OCI-LY1 (cell line): ENCODE results near the gene SORBS2.

Source experiments
- H2AFZ ChIP-seq: fragments of 200-600 bp; sonication (generic), shearing (Covaris generic); 2 replicates; pipeline ENCODE4 v1.6.0; 2014; ENCODE audit warnings: antibody characterized with exemption, mild to moderate bottlenecking, low read length
- H3F3A ChIP-seq: fragments of 200-600 bp; sonication (generic), shearing (Covaris generic); 2 replicates; pipeline ENCODE4 v1.6.0; 2014; ENCODE audit warnings: mild to moderate bottlenecking, antibody characterized with exemption, low read length, moderate library complexity; ENCODE audit not compliant: insufficient read depth
- H3K27ac ChIP-seq: fragments of 200-600 bp; sonication (generic); 2 replicates; pipeline ENCODE4 v1.5.1; 2014; ENCODE audit warnings: low read length, mixed run types, mild to moderate bottlenecking, low read depth; ENCODE audit not compliant: poor library complexity, severe bottlenecking
- H3K27me3 ChIP-seq: fragments of 200-600 bp; sonication (generic); 2 replicates; pipeline ENCODE4 v1.6.0; 2014; ENCODE audit warnings: antibody characterized with exemption, mild to moderate bottlenecking, low read length, moderate library complexity; ENCODE audit not compliant: insufficient read depth
- H3K36me3 ChIP-seq: fragments of 200-600 bp; sonication (generic); 2 replicates; pipeline ENCODE4 v1.6.1; 2014; ENCODE audit warnings: mild to moderate bottlenecking, antibody characterized with exemption, low read length, moderate library complexity, mixed read lengths; ENCODE audit not compliant: insufficient read depth
- H3K4me1 ChIP-seq: fragments of 200-600 bp; sonication (generic); 2 replicates; pipeline ENCODE4 v1.5.1; 2014; ENCODE audit warnings: mild to moderate bottlenecking, low read length, moderate library complexity; ENCODE audit not compliant: insufficient read depth, severe bottlenecking
- H3K4me2 ChIP-seq: fragments of 200-600 bp; sonication (generic), shearing (Covaris generic); 2 replicates; pipeline ENCODE4 v1.6.1; 2014; ENCODE audit warnings: low read length
- H3K4me3 ChIP-seq: fragments of 200-600 bp; sonication (generic); 2 replicates; pipeline ENCODE4 v1.5.1; 2014; ENCODE audit warnings: low read length, low read depth, mild to moderate bottlenecking, mixed read lengths; ENCODE audit not compliant: poor library complexity, severe bottlenecking
- H3K79me2 ChIP-seq: fragments of 200-600 bp; shearing (Covaris generic); 2 replicates; pipeline ENCODE4 v1.6.1; 2016; ENCODE audit warnings: mixed run types, low read length, mixed read lengths; ENCODE audit not compliant: insufficient read depth
- H3K9ac ChIP-seq: fragments of 200-600 bp; sonication (generic), shearing (Covaris generic); 2 replicates; pipeline ENCODE4 v1.6.1; 2014; ENCODE audit warnings: mild to moderate bottlenecking, low read length, mixed read lengths
- H3K9me2 ChIP-seq: fragments of 200-600 bp; sonication (generic), shearing (Covaris generic); 2 replicates; pipeline ENCODE4 v1.6.1; 2014; ENCODE audit warnings: low read depth, mild to moderate bottlenecking, low read length, mixed read lengths
- H3K9me3 ChIP-seq: fragments of 200-600 bp; shearing (Covaris generic); 2 replicates; pipeline ENCODE4 v1.6.1; 2014; ENCODE audit warnings: low read length, mixed read lengths
- H4K20me1 ChIP-seq: fragments of 200-600 bp; sonication (generic), shearing (Covaris generic); 2 replicates; pipeline ENCODE4 v1.6.0; 2016; ENCODE audit warnings: mild to moderate bottlenecking, low read length; ENCODE audit not compliant: insufficient read depth
- EZH2 ChIP-seq: fragments of 200-600 bp; sonication (generic), shearing (Covaris generic); IDR thresholded peaks from 2 replicates; pipeline ENCODE4 v1.8.0; 2017; ENCODE audit warnings: borderline replicate concordance, mixed run types, mild to moderate bottlenecking, antibody characterized with exemption, low read length, moderate library complexity, mixed read lengths
- TF ChIP-seq, protein P1 (sequence below): fragments of 200-600 bp; sonication (generic), shearing (Covaris generic); IDR thresholded peaks from 2 replicates; pipeline ENCODE4 v1.5.1; 2017; ENCODE audit warnings: mild to moderate bottlenecking, antibody characterized with exemption, low read length, moderate library complexity, mixed read lengths

SORBS2 gene

DNA sequence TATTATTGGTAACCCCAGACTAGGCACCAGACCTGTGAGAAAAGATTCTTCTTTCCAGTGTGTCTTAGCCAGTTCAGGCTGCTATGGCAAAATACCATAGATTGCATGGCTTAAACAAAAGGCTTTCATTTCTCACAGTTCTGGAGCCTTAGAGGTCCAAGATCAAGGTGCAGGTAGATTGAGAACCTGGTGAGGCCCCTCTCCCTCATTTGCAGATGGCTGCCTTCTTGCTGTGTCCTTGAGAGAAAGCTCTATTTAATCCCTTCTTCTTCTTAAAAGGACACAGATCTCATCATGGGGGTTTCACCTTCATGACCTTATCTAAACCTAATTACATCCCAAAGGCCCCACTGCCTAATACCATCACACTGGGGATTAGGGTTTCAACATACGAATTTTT is 273.2 kb downstream of the SORBS2 start:
- Histone ChIP-seq H3K9me2 (no peaks in the 10 kb centered on the region), H3K4me3 (no peak overlapping the region), H3K36me3 (no peaks in the 10 kb centered on the region), H3F3A (no peaks in the 10 kb centered on the region), H2AFZ (no peak overlapping the region), H3K79me2 (no peaks in the 10 kb centered on the region), H3K4me1 (peaks cover 4% of the 10 kb centered on the region), H3K9me3 (no peaks in the 10 kb centered on the region), H3K4me2 (no peak overlapping the region), H3K27me3 (peaks cover 12% of the 10 kb centered on the region; the same call in 1 of the 2 replicates), H3K27ac (no peak overlapping the region), H4K20me1 (no peaks in the 10 kb centered on the region), H3K9ac (no peak overlapping the region)
- TF ChIP-seq, protein P1, sequence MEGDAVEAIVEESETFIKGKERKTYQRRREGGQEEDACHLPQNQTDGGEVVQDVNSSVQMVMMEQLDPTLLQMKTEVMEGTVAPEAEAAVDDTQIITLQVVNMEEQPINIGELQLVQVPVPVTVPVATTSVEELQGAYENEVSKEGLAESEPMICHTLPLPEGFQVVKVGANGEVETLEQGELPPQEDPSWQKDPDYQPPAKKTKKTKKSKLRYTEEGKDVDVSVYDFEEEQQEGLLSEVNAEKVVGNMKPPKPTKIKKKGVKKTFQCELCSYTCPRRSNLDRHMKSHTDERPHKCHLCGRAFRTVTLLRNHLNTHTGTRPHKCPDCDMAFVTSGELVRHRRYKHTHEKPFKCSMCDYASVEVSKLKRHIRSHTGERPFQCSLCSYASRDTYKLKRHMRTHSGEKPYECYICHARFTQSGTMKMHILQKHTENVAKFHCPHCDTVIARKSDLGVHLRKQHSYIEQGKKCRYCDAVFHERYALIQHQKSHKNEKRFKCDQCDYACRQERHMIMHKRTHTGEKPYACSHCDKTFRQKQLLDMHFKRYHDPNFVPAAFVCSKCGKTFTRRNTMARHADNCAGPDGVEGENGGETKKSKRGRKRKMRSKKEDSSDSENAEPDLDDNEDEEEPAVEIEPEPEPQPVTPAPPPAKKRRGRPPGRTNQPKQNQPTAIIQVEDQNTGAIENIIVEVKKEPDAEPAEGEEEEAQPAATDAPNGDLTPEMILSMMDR, result no peak
- no peak for TF ChIP-seq EZH2

DNA sequence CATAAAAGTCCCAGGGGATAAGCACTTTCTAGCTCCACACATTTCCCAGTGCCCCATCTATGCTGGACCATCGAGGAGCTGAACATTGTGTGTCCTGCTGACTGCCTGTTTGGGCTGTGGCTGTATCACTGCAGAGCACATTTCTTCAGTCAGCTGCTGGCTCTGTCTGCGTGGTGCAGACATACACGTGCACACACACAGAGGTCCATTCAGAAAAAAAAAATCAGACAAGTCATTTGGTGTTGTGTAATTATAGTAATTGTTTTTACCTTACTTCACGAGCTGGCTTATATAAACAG is 275.6 kb downstream of the SORBS2 start:
- Histone ChIP-seq H3K9me2 (no peaks in the 10 kb centered on the region), H4K20me1 (no peaks in the 10 kb centered on the region), H3K79me2 (no peaks in the 10 kb centered on the region), H3K4me3 (no peak overlapping the region), H3F3A (no peaks in the 10 kb centered on the region), H3K36me3 (no peaks in the 10 kb centered on the region), H3K4me1 (peaks cover 4% of the 10 kb centered on the region), H3K9ac (no peak overlapping the region), H3K9me3 (no peaks in the 10 kb centered on the region), H3K27me3 (peaks cover 12% of the 10 kb centered on the region; the same call in 1 of the 2 replicates), H3K27ac (no peak overlapping the region), H2AFZ (no peak overlapping the region), H3K4me2 (no peak overlapping the region)
- TF ChIP-seq, protein P1, result no peak
- no peak for TF ChIP-seq EZH2

- TF ChIP-seq, protein P1, result no peak
- no peak for TF ChIP-seq EZH2
- Histone ChIP-seq H2AFZ (no peak overlapping the region), H3K4me3 (no peak overlapping the region), H3K9me3 (no peaks in the 10 kb centered on the region), H3K79me2 (no peaks in the 10 kb centered on the region), H3K27me3 (peaks cover 6% of the 10 kb centered on the region; the same call in 1 of the 2 replicates), H3K4me2 (no peak overlapping the region), H3K36me3 (no peaks in the 10 kb centered on the region), H3F3A (no peaks in the 10 kb centered on the region), H3K9me2 (no peaks in the 10 kb centered on the region), H3K9ac (no peak overlapping the region), H3K4me1 (no peaks in the 10 kb centered on the region), H4K20me1 (no peaks in the 10 kb centered on the region), H3K27ac (no peak overlapping the region)
Observed at GRCh38 chr4:185535612-185536410, 276.2 kb downstream of the SORBS2 start.
